Stimulated activated naive CD4-positive, alpha-beta T cell treated with Interleukin-2 at 50 U/mL for 16 hours (primary cell): Measurements from ENCODE around the gene SLX4.
"Not testable (repeated sequence)": the region's sequence is repeated elsewhere in the genome, so short reads cannot be mapped to it uniquely, and the experiment has no call there.

ENCODE experiments used
- DNase-seq: peaks from one replicate; lab custom pipeline; 2025; lab: John Stamatoyannopoulos, UW

SLX4 gene

DNA sequence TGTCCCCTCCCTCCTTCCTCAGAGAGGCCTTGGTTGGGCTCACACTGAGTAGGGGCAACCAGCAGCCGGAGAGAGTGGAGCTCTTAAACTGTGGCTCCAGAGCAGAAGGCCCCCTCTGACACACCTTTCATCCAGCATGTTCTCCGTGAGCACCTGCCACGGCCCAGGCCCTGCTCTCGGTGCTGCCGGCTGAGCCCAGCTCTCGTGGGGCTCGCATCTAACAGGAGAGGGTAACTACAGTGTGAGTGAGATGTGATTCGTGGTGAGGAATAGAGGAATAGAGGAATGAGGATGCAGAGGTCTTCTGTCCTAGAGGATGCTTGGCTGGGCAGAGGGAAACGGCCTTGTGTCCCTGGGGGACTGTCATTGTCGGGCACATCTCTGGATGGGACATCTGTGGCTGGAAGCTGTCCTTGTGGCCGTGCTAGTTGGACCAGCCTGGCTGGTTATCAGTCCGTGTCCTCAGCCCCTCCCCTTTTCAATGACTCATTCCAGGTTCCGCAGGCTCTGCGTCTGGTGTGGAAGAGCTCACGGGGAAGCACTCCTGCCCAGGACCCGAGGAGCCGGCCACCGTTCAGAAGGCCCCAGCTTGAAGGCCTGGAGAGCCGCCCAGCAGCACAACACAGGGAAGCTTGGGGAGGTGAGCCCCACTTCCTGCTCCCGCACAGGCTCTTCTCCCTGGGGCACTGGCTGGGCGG is 31.1 kb upstream of the SLX4 start:
- DNase-seq, result no peak

DNA sequence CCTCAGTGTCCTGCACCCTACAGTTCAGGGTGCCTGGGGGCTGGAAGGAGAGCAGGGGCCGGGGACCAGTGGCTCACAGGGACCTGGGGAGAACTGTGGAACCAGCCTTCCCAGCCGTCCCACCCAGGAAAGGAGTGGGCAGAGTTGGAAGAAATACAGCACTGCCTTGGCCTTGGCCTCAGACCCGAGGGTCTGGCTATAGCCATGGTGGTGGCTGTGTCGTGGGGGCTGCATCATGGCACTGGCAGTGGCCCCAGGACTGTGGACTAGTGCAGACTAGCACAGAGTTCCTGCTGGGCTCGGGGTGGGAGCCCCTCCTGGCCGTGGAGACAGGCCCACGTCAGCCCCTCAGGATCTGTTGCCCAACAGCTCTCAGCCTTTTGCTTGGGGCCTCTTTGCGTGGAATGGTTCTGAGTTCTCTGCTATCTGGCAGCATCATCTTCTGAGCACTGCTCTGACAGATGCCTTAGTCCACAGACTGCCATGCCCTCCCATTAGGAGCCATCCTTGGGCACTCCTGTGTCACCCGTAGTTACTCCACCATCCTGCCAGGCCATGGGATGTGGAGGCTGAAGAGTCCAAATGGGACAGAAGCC is 30.5 kb upstream of the SLX4 start:
- no peak for DNase-seq

DNA sequence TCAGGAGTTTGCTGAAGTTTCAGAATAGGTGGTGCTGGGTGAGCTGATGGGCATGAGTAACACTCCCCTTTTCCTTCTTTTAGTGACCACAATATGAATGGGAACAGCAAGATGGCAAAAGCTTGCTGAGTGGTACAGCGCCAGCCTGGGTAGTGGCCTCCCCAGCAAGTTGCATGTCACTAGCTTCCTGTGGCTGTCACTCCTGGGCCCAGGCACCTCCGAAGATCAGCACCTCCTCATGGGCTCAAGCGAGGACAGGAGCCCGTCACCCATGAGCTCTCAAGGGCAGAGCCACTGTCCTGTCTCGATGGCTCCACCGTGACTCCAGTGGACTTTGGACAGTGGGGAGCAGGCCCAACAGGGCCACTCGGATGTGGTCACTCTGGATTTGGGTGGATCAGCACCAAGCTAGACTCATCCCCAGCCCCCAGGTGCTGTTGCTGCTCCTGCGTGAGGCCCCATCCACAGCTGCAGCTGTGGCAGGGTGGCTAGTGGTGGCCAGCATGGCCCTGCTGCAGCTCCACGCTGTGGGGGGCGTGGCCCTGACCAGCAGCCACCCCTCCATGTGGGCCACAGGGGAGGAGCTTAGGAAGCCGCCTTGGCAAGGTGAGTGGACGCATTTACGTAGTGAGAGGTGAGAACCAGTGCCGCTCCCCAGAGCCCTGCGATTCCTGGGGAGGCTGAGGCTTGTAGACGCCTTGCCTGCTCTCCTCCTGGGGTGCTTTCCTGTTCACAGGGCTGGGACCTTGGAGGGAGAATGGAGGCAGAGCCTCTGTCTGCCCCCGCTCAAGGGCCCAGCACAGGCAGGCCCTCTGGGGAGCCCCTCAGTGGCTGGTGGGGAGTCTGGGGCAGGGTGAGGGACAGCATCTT is 29.5 kb upstream of the SLX4 start:
- DNase-seq, result no peak

DNA sequence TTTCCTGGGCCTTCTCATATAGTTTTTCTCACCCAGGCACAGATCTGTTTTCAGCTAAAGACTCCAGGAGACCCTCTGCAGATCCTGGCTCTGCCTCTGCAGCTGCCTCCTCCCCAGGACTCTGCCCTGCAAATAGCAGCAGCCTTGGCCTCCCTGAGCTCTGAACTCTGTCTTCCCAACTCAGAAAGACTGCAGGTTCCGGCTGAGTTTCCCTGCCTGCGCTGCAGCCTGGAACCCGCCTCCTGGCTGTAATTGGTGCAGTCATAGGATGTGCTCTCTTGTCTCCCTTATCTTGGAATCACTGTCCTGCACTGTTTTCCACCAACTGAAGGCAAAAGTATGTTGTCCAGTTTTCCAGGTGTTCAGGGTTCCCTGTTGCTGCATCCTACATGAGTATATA is 28.8 kb upstream of the SLX4 start:
- DNase-seq, result no peak

DNA sequence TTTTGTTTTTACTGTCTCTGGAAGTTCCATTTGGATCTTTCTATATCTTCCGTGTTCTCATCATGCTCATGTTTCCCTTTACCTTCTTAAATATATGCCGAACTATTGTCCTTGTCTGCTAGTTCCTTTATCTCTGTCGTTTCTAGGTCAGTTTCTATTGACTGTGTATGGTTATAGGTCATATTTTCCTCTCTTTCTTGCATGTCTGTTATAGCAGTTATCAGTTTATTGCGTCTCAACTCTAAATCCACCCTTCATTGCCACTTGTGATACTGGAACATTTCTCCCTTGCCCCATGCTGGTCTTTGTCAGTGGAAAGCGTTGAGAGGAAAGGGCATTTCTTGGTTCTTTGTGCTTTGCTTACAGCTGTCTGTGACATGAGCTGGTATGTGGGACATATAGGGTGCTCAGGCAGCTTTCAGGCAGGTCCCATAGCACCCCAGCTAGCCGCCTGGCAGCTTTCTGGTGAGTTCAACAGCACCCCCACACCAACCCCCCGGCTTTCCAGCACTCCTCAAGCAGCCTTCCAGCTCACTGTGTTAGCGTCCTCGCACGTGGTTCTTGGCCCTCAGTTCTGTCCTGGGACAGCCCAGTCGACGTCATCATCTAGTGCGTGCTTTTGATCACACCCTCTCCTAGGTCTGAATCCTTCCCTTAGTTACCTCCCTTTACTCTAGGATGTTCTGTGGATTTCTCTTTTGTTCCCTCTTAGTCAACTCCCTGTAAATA is 27.7 kb upstream of the SLX4 start:
- no peak for DNase-seq

DNA sequence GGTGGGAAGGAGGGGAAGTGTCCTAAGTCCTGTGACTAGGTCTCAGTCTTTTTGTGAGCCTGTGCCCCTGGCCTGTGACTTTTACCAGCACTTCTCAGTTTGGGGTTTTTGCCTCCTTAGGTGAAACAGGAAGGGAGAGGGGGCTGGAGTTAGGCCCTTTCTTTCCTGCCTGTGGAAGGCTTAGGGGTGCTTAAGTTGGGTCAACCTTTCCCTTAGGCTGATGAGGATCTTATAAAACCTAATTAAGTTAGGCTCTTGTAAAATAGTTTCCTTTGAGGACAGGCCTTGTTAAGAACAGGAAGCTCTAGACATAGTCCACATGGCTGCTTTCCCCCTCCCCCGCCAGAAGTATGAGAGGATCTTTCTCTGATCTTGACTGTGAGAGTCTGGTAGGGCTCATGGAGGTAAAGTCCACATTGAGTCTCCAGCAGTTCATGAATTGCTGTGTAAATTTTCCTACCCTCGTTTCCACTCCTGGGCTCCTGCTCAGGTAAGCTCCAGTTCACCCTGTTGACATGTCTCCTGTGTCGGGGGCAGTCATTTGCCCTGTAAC is 26.0 kb upstream of the SLX4 start:
- no peak for DNase-seq

DNA sequence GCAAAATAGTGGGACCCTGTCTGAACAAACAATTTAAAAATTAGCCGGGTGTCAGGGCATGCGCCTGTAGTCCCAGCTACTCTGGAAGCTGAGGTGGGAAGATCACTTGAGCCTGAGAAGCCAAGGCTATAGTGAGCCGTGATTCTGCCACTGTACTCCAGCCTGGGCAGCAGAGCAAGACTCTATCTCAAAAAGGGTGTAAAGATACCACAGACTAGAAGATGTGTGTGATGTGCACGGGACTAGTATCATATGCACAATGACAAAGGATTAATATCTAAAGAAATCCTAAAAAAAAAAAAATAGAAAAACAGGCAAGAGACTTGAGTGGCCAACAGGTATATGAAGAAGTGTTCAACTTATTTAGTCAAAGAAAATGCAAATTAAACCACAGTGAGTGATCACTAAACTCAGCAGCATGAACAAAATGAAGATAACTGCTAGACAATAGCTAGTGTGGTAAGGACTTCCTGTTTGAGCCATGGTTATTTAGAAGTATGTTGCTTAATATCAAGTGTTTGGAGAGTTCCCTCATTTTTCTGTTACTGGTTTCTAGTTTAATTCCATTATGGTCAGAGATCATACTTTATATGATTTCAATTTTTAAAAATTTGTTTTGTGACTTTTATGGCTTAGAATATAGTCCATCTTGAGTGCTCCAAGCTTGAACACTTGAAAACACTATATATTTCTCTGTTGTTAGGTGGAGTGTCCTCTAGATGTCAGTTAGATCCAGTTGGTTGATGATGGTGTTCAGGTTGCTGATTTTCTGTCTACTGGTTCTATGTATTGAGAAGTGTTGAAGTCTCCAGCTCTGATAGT is 14.7 kb upstream of the SLX4 start:
- no peak for DNase-seq

DNA sequence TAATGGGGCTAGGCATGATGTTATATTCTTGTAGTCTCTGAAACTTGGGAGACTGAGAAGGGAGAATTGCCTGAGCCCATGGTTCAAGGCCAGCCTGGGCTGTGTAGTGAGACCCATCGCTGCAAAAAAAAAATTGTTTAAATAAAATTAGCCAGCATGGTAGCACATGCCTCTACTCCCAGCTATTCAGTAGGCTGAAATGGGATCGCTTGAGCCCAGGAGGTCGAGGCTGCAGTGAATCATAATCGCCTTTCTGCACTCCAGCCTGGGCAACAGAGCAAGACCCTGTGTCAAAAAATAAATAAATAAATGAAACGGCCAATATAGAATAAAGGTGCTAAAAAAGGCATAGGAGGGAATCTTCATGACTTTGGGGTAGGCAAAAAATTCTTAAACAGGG is 13.9 kb upstream of the SLX4 start:
- no peak for DNase-seq

DNA sequence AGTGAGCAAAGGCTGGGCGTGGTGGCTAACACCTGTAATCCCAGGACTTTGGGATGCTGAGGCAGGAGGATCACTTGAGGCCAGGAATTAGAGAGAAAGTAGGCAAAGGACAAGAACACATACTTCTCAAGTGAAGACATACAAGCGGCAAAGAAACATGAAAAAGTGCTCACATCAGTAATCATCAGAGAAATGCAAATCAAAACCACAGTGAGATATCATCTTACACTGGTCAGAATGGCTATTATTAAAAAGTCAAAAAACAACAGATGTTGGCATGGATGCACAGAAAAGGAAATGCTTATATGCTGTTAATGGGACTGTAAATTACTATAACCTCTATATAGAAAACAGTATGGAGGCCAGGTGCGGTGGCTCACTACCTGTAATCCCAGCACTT is 12.2 kb upstream of the SLX4 start:
- DNase-seq, result no peak

DNA sequence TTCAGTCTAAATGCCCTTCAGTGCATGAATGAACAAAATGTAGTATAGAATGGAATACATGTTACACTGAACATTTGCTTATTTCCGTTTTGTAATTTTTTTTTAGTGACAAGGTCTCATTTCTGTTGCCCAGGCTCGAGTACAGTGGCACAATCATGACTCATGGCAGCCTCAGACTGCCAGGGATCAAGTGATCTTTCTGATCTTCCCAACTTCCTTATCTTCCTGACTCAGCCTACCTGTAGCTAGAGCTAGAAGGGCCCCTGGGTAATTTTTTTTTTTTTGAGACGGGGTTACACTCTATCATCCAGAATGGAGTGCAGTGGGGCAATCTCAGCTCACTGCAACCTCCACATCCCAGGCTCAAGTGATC is 7.3 kb upstream of the SLX4 start:
- DNase-seq, result no peak

DNA sequence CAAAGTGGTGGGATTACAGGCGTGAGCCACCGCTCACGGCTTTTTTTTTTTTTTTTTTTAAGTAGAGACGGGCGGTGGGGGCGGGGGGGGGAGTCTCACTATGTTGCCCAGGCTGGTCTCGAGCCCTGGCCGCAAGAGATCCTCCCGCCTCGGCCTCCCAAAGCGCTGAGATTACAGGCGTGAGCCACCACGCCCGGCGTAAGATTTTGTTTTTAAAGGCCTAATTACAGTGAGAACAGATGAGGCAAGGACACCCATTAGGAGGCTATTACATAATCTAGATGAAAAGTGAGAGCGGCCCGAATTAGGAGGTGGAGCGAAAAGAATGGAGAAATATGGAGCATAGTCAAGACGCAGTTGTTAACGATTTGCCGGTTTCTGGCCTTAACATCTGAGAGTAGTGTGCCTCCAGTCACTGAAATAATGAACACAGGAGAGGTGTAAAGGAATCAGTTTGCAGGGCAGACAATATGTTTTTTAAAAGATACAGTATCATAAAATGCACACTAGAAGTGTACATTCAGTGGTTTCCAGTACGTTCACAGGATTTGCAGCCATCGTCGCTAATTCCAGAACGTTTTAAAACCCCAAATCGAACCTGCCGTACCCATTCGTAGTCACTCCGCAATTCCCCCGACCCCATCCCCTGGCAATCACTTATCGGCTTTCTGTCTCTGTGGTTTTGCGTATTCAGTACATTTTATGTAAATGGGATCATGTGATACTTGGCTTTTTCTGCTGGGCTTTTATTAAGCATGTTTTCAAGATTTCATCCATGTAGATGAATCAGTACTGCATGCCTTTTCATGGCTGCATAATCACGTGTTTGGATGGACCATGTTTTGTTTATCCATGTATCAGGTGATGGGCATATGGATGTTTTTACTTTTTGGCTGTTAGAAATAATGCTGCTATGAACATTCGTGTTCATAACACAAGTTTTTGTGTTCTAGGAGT is 1.4 kb upstream of the SLX4 start:
- DNase-seq, result no peak

DNA sequence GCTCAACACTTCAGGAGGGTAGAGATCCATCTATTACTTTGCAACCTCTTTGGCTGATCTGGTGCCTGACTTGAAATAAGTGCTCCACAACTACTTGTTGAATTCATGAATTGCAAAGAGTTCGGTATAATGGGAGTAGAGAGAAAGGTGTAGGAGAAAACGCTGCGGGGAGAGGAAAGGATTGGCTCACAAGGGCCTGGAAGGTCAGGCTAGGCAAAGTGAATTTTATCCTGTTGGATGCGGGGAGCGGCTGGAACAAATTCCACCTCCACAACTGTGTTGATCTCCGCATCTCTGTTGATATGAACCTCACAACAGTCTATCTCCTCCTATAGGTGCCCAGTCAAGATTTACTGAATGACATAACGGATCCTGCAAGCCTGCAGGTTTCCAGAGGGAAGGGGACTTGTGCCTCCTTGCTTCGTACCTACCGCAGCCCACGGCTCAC is 684 bp downstream of the SLX4 start:
- no peak for DNase-seq

DNA sequence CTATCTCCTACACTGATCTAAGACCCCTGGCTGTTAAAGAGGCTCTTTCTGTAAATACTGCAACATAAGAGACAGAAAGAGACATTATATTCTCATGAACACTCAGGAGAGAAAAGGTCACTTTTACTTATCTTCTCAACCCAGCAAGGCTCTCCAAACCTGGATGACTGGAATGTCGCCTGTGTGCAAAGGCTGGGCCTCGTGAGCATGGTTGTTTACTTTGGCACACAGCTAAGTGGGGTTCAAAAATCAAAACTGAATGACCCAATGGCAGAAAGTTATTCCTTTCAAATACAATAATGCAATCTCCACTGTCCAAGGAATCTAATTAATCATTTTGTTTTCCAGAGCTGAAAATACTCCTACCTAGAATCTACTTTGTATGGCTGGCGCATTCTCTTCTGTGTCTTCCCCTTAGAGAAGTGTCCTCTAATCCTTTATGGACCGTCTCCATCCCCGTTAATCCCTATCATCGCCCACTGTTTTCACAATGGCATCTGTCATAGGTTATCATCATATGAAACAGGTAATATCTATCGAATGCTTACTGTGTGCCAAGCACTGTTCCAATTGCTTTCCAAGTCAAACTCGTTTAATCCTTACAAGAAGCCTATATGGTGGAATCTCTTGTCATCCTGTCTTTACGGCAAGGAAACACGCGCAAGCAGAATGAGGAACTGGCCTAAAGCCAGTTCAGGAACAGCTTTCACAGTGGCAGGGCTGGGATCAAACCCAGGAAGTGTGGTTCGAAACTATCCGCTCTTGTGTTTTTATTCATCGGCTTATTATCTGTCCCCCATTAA is 1.3 kb downstream of the SLX4 start:
- no peak for DNase-seq

DNA sequence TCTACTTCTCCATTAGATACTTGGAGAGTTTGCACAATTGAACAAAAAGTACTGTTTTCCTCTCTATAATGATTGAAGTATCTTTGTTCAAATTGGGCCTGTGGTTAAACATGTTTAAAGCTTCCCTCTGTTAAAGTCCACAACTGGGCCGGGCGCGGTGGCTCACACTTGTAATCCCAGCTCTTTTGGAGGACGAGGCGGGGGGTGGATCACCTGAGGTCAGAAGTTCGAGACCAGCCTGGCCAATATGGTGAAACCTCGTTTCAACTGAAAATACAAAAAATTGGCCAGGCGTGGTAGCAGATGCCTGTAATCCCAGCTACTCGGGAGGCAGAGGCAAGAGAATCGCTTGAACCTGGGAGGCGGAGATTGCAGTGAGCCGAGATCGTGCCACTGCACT is 2.4 kb downstream of the SLX4 start:
- not testable (repeated sequence) for DNase-seq

DNA sequence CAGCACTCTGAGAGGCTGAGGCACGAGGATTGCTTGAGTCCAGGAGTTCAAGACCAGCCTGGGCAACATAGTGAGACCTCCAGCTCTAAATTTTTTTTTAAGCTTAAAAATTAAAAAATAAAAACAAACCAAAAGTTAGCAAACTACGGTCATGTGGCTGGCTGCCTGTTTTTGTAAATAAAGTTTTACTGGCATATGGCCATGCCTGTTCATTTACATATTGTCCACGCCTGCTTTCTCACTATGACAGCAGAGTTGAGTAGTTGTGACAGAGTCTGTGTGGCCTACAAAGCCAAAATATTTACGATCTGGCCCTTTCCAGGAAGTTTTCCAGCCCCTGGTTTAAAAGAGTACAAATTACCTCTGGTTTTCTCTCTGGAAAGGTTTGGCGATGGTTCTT is 3.3 kb downstream of the SLX4 start:
- DNase-seq, result no peak

DNA sequence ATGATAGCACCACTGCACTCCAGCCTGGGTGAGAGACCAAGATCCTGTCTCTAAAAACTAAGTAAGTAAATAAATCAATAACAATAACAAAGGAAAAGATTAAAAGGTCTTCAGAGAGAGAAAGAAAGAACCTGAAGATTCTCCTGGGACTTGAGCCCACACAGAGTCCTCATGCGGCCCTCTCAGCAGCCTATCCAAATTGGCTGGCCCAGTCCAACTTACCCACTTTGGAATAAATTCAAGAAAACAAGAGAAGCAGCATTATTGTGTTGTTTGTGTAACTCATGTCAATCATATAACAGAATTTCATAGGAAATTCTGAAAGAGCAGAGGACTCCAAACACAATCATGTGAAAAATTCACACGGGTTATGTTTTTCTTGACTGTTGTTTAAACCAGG is 3.8 kb downstream of the SLX4 start:
- no peak for DNase-seq

DNA sequence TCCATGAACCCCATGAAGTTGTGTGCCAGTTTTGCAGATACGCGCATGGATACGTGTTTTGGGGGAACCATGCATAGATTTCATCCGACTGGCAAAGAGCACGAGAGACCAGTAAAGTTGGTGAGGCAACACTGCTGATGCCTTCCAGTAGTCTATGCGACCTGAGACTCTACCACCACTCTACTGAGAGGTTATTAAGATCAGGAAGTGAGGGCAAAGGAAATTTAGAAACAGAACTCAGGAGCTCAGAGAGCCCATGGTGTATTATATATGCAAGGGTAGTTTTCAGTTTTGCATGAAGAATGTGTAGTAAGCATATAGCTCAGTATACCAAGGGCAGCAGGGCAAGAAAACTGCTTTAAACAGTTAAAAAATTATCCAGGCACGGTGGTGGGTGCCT is 4.2 kb downstream of the SLX4 start:
- DNase-seq, result no peak

DNA sequence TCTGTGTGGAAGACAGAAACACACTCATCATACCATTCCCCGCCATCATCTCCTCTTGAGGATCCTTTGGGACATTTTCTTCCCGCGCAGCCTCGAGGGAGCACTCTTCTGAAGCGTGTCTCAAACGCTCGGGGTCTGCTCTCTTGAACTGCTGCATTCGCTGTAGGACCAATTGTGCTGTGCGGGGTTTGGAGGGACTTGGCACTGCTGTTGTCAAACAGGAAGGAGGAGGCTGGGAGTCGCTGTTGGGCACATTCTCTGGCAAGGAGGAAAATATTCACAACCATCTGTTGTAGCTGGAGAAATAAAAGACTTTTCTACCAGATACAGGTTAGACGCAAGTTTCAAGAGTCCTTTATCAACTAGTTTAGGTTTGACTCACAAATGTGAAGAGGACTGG is 5.0 kb downstream of the SLX4 start:
- no peak for DNase-seq

DNA sequence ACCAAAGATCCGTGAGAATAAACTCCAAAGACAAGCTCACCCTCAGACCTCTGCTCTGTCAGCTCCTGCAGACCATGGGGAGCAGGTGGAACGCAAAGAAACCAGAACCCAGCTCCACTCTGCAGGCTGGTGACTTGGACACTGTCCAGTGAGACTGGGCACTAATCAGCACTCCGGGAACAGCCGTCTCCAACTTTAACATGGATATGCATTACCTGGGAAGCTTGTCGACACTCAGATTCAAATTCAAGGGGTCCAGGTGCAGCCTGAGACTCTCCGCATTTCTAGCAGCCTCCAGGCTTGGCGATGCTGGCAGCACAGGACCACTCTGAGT is 9.1 kb downstream of the SLX4 start:
- no peak for DNase-seq
